Activated CD8-positive, alpha-beta memory T cell treated with anti-CD3 and anti-CD28 coated beads for 1 hour (primary cell): Measurements from ENCODE around the gene TIAL1.
"Not testable (repeated sequence)": the region's sequence is repeated elsewhere in the genome, so short reads cannot be mapped to it uniquely, and the experiment has no call there.

Experiments
- DNase-seq, 2 donors: peaks; one replicate each; pipeline ENCODE4 v3.0.0-alpha.2; 2020; ENCODE audit warnings: low read depth in 1 of 2; ENCODE audit errors: extremely low read depth in 1 of 2

The TIAL1 gene, protein sequence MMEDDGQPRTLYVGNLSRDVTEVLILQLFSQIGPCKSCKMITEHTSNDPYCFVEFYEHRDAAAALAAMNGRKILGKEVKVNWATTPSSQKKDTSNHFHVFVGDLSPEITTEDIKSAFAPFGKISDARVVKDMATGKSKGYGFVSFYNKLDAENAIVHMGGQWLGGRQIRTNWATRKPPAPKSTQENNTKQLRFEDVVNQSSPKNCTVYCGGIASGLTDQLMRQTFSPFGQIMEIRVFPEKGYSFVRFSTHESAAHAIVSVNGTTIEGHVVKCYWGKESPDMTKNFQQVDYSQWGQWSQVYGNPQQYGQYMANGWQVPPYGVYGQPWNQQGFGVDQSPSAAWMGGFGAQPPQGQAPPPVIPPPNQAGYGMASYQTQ

DNA sequence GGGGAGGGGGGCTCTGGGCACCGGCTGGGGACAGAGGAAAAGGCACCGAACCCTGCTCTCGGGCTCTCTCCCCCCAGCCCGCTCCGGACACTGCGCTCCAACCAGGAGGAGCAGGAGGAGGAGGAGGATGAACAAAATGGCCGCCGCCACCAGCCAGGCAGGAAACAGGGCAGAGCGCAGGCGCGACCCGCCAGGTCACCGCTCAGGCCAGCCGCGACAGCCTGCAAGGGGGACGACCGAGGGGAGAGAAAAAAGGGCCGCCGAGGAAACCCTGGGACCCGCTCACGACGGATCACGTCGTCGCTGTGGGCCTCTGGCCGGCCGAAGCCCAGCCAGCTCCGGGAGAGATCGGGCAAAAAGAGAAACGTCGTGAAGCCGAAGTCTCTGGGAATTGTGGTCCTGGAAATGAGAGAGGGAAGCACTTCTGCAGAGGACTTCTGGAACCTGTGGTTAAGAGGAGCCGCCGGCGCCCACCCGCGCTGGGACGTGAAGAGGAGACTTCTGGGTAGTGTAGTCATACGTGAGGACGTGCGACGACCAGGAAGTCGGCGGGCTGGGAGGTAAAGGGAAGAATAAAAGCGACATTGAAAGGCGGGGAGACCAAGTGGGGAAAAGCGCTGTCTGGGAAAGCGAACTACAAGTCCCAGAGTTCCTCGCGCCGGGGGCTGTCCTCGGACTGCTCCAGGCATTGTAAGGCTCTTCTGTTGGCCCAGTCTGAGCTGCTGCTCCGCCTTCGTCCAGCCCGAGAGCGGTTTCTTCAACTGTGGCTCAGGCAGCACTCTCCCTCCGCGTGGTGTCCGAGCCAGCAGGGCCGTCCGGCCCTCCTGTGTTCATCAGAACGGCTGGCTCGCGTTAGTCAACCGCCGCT is at the start of gene TIAL1:
Gene TIAL1 (minus strand): TSS at position 428 of the 868 bp plus-strand sequence. CDS start 499 bp downstream, outside the sequence.
- peak; percentile 84 to 87 for DNase-seq

DNA sequence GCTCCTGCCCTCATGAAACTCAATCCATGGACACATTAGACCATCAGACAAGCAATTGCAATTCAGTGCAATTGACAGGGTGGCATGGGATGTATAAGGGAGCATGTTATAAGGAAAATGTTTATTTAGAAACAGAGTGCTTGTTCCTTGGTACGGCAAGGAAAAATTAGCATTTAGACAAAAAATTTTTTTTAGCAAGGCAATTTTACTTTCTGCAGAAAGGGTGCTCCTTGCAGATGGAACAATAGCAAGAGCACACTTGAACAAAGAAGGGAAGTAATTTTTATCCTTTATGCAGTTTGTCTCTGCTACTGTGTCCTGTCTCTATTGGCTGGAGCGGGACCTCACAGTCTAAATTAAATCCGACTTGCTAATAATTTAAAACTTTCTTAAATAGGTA is 48.2 kb upstream of the TIAL1 start:
- DNase-seq: no peak

DNA sequence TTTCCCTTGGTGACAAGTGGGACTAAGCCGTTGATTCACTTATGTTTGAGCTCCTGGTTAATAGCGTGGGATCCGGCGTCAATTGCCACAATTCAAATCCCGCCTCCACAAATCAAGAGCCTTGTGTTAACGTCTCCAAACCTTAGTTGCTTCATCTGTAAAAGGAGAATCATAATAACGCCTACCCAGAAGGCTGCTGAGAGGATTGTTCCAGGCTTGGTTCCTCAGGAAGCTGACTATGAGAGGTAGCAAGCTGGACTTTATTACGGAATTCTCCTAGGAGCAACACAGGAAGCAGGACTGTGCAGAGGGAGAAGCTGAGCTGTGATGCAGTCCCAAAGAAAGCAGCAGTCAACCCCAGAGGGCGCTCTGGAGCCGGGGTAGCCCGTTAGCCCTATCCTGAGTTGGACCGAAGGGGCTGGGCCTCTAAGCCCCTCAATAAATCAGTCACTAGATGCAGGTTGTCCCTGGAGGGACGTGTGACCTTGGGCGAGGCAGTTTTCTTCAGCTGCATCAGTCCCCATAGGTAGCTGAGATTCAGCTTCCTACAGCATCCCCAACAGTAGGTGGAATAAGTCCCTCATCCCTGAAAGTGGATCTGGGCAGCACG is 47.5 kb upstream of the TIAL1 start:
- no peak for DNase-seq

DNA sequence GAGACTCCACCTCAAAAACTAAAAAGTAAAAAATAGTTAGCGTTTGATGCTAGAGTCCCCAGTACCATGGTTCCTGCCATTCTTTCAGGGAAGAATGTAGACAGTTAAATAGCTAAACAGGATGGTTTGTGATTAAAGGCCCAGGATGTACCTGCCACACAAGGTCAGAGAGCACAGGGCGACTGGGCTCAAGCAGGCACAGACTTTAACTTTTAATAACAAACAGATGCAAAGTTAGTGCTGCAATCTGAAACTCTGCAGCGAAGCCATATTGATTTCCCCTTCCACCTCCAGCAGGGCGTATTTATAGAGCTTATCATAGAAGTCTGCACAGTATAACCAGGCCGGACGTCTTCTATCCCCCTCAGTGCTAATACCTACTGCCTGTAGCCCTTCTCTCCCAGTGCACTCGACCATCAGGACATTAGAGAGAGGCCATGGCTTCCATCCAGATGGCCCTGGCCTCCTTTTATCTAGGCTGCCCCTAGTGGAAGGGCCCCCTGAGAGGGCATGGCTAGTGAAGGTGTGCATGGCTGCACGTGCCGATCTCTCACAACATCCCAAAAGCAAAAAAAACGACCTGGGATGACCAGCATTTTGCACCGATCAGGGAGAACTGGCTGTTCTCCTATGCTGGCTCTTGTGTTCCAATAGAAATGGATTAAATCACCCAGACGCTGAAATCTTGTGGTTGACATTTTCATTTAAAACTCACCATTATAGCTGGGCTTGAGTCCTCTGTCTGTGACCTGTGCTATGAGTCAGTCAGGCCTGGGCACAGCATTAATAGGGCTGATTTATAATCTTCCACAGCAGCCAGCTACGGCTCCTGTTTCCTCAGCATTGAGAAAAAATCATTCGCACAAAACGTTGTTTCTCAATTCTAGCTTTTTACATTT is 46.8 kb upstream of the TIAL1 start:
- DNase-seq: no peak

DNA sequence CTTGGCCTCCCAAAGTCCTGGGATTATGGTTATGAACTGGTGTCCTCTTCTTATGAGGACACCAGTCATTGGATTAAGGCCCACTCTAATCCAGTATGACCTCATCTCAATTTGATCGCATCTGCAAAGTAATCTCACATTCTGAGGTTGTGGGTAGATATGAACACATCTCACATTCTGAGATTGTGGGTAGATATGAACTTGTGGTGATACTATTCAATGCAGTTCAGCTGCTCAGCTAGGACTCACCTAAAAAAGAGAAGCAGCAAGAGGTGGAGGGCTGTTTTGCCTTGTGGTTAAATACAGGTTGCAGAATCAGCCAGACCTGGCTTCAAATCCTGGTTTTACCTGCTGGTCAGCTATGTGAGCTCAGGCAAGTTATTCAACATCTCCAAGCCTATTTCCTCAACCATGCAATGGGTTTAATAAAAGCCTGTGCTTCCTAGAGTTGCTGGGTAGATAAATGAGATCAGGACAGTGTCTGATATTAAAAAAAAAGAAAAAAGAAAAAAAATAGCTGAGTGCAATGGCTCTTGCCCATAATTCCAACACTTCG is 45.9 kb upstream of the TIAL1 start:
- DNase-seq: no peak

DNA sequence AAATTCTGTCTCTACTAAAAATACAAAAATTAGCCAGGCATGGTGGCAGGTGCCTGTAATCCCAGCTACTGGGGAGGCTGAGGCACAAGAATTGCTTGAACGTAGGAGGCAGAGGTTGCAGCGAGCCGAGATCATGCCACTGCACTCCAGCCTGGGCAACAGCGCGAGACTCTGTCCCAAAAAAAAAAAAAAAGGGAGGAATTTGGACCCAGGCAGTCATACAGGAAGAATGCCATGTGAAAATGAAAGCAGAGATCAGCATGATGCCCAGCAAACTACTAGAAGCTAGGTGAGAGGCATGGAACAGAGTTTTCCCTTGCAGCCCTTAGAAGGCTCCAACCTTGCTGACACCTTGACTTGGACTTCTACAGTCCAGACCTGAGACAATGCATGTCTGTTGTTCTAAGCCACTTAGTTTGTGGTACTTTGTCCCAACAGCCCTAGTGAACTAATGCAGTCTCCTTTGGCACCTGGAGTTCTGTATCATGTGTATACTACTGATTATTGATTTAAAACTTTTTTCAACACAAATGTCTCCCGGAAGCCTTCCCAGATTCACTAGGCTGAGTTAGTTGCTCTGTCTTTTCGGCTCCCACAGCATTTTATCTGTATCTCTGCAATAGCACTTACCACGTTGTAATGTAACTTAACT is 44.2 kb upstream of the TIAL1 start:
- no peak for DNase-seq

DNA sequence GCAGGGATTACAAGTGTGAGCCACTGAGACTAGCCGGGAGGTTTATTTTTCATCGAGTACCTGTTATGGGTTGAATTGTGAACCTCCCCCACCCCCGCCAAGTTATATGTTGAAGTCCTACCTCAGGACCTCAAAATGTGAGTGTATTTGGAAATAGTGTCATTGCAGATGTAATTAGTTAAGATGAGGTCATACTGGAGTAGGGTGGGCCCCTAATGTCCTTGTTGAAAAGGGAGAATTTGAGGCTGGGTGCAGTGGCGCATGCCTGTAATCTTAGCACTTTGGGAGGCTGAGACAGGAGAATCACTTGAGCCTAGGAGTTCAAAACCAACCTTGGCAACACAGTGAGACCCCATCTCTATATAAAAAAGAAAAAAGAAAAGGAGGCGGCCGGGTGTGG is 43.6 kb upstream of the TIAL1 start:
- DNase-seq: no peak

DNA sequence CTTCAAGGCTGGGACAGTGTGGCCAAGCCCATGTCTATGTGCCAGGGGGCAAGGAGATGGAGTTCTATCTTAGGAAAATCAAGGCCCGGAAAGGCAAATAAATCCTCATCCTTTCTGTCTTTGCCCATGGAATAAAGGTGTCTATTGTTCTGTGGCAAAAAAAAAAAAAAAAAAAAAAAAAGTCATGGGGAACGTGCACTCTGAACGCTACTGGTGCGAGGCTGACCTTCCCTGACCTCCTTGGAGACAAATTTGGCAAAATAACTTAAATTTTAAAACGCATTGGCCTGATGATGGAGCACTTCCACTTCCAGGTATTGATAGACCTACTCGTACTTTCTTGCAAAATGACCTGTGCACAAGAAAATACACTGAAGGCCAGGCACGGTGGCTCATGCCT is 42.2 kb upstream of the TIAL1 start:
- no peak for DNase-seq

DNA sequence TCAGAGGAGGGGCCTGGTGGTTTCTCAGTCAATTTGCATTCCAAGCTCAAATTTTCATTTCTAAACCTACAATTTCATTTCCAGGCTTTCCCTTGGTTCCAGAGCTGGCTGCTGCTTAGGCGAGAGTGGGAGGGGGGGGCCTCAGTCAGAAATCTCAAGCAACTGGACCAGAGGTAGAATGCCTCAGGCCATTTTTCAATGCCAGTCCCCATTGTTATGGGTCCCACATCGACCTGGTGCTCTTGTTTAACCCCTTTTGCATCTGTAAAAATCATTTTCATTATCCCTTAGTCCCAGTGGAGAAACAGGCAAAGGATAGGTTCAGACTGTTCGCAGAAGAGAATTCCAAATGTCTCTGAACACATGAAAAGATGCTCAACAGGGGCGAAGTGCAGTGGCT is 40.9 kb upstream of the TIAL1 start:
- no peak for DNase-seq

DNA sequence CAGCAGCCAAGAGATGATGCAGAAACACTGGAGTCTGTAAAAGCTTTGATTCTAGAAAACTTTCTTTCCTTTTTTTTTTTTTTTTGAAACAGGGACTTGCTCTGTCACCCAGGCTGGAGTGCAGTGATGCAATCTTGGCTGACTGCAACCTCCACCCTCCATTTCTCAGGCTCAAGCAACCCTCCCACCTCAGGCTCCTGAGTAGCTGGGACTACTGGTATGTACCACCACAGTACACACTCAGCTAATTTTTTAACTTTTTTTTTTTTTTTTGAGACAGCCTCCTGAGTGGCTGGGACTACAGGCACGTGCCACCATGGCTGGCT is 37.4 kb upstream of the TIAL1 start:
- no peak for DNase-seq

DNA sequence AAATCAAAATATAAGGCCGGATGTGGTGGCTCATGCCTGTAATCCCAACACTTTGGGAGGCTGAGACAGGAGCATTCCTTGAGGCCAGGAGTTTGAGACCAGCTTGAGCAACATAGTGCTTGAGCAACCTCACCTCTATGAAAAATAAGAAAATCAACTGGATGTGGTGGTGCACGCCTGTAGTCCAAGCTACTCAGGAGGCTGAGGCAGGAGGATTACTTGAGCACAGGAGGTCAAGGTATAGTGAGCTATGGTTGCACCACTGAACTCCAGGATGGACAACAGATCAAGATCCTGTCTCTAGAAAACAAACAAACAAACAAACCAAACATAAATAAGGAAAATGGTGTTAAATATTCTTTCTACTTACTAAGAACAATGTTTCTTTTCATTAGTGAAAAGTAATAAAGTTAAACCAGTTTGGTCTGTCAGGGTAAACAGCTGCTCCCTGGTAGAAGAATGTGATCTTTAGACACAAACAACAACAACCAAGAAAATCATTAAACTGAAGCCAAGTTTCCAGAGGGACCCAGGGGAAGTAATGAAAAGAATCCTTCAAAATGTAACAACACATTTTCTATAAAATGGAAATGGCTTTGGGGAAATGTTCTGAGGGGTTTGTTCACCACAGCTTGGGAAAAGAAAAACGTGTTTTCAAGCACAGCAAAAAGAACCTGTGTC is 36.9 kb upstream of the TIAL1 start:
- DNase-seq: no peak

DNA sequence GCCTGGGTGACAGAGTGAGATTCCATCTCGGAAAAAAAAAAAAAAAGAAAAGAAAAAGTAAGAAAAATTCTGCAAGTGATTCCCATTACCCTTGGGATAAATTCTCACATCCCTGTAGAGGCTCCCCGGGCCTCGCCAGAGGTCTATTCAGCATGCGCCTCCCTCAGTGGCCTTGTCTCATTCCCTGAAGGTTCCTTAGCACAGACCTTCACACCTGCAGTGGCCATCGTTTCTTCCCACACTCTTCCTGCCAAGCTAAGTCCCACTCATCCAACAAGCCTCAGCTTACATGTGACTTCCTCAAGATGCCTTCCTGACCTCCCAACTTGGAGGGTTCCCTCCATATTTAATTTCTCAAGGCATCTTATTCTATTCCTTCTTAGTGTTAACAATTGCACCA is 33.5 kb upstream of the TIAL1 start:
- DNase-seq: no peak

DNA sequence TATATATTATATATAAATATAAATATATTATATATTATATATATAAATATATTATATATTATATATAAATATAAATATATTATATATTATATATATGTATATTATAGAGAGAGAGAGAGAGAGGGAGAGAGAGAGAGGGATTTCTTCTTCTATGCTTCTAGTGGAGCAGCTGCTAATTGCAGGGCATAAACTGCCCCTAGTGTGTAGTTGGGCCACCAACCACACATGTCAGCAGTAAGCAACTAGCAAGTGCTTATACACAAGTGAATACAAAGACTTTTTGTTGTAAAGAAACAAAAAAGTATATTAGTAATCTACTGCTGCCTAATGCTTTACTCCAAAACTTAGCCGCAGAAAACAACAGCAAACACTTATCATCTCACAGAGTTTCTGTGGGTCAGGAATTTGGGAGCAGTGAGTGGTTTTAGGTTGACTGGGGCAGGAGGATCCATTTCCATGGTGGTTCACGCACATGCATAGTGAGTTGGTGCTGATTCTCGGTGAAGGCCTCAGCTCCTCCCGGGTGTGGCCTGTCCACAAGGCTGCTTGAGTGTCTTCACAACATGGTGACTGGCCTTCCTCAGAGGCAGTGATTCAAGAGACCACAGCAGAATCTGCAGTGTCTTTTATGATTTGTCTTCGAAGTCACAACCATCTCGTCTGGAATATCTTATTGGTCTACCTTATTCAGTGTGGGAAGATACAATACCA is 29.0 kb upstream of the TIAL1 start:
- DNase-seq: no peak

DNA sequence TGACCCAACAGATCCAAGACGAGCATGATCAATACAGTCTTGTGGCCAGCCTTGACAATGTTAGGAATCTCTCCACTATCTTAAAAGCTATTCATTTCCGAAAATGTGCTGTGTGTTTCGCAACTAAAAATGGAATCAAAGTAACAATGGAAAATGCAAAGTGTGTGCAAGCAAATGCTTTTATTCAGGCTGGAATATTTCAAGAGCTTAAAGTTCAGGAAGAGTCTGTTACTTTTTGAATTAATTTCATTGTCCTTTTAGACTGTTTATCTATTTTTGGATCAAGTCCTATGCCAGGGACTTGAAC is 24.3 kb upstream of the TIAL1 start:
- DNase-seq: no peak

DNA sequence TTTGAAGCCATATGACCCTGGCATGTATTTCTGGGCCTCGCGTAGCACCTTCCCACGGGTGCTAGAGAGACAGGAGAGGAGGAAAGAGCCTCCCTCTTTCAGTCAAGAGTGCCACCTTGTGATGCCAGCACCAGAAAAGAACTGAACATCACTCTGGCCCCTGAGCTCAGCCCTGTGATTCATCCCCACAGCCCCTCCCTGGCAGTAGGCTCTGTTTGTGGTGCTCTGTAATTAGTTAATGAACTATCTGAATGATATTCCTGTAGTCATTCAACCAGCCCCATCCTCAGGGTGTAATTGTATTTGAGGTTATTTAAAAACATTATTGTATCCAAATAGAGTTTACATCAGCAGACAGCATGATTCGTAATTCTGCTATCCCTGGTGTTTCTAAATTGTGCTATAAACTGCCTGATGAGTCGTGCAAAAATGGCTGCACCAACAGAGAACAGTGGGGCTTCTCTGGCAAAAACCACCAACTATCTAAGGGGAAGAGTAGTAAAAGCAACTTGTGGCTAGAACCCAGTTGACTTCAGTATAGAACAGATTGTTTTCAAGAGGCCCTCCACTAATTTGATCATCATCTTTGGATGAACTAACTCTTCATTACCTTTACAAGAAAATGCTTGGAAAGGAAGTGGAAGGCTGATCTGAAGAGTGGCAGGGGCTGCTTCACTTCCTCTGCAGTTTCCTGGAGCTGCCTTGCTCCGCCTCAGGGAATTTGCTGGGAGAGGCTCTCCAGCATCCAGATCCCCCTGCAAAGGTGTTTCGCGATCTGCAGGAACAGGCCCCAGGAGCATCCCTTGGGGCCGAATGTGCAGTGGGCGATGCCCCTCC is 23.7 kb upstream of the TIAL1 start:
- no peak for DNase-seq

DNA sequence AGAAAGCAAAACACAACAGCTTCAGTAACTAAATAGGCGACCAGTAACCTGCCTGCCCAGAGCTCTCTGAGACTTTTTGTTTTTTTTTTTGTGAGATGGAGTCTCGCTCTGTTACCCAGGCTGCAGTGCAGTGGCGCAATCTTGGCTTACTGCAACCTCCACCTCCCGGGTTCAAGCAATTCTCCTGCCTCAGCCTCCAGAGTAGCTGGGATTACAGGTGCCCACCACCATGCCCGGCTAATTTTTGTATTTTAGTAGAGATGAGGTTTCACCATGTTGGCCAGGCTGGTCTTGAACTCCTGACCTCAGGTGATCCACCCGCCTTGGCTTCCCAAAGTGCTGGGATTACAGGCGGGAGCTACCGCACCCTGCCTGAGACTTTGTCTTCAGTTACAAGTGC is 23.0 kb upstream of the TIAL1 start:
- not testable (repeated sequence) for DNase-seq

DNA sequence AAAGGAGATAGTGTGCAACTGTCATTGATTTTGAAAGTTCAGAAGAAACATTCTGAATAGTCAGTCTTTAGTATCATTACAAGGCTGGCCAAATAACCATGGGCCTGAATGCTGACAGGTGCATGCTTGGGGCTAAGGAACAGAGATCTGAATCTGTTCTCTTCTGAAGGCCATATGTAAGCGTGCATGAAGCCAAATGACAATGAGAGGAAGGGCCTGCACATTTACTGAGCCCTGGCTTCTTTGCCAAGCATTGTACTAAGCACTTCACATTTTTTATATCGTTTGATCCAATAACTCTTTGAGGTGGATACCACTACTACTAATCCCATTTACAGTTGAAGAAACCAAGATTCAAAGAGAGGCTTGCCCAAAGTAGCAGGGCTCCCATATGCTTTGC is 22.5 kb upstream of the TIAL1 start:
- DNase-seq: no peak

DNA sequence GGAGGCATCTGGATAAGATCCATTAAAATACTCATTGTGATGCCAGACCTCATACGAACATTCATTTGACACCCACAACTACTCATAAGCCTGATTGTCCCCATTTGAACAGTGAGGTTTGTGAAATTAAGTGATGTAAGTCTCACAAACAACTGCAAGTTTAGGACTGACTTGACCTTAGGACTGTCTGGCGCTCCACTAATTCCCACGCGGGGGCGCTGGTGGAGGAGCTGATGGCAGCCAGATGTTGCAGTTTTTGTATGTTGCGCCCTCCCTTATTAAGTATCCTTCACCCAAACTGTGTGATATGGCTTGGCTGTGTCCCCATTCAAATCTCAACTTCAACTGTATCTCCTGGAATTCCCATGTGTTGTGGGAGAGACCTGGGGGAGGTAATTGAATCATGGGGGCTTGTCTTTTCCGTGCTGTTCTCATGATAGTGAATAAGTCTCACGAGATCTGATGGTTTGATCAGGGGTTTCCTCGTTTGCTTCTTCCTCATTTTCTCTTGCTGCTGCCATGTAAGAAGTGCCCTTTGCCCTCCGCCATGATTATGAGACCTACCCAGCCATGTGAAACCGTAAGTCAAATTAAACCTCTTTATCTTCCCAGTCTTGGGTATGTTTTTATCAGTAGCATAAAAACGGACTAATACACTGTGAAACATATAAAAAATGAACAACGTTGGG is 20.3 kb upstream of the TIAL1 start:
- DNase-seq: no peak
